HEK293T (cell line): Measurements from ENCODE around the gene SPOPL.

Experiments used
- CTCF ChIA-PET: fragments of 350-600 bp; formaldehyde crosslinking; extraction: SDS; loops from one replicate; lab custom pipeline; 2021; ENCODE audit warnings: antibody characterized with exemption, inconsistent platforms; lab: Yijun Ruan, JAX
- POLR2A ChIA-PET: fragments of 350-600 bp; formaldehyde crosslinking; extraction: SDS; loops from one replicate; lab custom pipeline; 2020; ENCODE audit warnings: antibody characterized with exemption, inconsistent platforms; lab: Yijun Ruan, JAX
- DNase-seq: peaks from one replicate; pipeline ENCODE4 v3.0.0; 2012; ENCODE audit warnings: mixed read lengths; ENCODE audit errors: extremely low spot score
- ARNT ChIP-seq: fragments of 450-650 bp; IDR thresholded peaks from 2 replicates; pipeline ENCODE4 v1.6.1; 2017; ENCODE audit warnings: mild to moderate bottlenecking
- BHLHE40 ChIP-seq: fragments of 450-650 bp; IDR thresholded peaks from 2 replicates; pipeline ENCODE4 v1.6.1; 2016; ENCODE audit warnings: mild to moderate bottlenecking, moderate library complexity, borderline replicate concordance
- CTBP1 ChIP-seq: fragments of 450-650 bp; IDR thresholded peaks from 2 replicates; pipeline ENCODE4 v1.6.1; 2016; ENCODE audit warnings: borderline replicate concordance
- ELF4 ChIP-seq: fragments of 450-650 bp; IDR thresholded peaks from 2 replicates; pipeline ENCODE4 v1.6.1; 2017; ENCODE audit warnings: antibody characterized with exemption
- FOXA1 ChIP-seq: fragments of 450-650 bp; IDR thresholded peaks from 2 replicates; pipeline ENCODE4 v1.6.1; 2016; ENCODE audit warnings: mild to moderate bottlenecking
- FOXK2 ChIP-seq: fragments of 450-650 bp; IDR thresholded peaks from 2 replicates; pipeline ENCODE4 v1.6.1; 2016; ENCODE audit warnings: mild to moderate bottlenecking
- FOXM1 ChIP-seq: fragments of 450-650 bp; IDR thresholded peaks from 2 replicates; pipeline ENCODE4 v1.6.1; 2017; ENCODE audit warnings: mild to moderate bottlenecking, borderline replicate concordance
- HDGF ChIP-seq: fragments of 450-650 bp; IDR thresholded peaks from 2 replicates; pipeline ENCODE4 v1.6.1; 2017; ENCODE audit warnings: antibody characterized with exemption, borderline replicate concordance
- L3MBTL2 ChIP-seq: fragments of 450-650 bp; conservative IDR thresholded peaks from 2 replicates; pipeline ENCODE4 v1.6.1; 2016; ENCODE audit warnings: mild to moderate bottlenecking
- LEF1 ChIP-seq: fragments of 450-650 bp; IDR thresholded peaks from 2 replicates; pipeline ENCODE4 v1.6.1; 2017; ENCODE audit warnings: mild to moderate bottlenecking, borderline replicate concordance
- NFRKB ChIP-seq: fragments of 450-650 bp; IDR thresholded peaks from 2 replicates; pipeline ENCODE4 v1.6.1; 2016; ENCODE audit warnings: mild to moderate bottlenecking, moderate library complexity
- SP1 ChIP-seq: fragments of 450-650 bp; IDR thresholded peaks from 2 replicates; pipeline ENCODE4 v1.6.1; 2017
- SUZ12 ChIP-seq: fragments of 450-650 bp; IDR thresholded peaks from 2 replicates; pipeline ENCODE4 v1.6.1; 2016; ENCODE audit warnings: mild to moderate bottlenecking
- TARDBP ChIP-seq: fragments of 450-650 bp; IDR thresholded peaks from 2 replicates; pipeline ENCODE4 v1.6.1; 2016
- ZNF384 ChIP-seq: fragments of 450-650 bp; IDR thresholded peaks from 2 replicates; pipeline ENCODE4 v1.6.1; 2016
- TF ChIP-seq, protein P1 (sequence below): fragments of 450-650 bp; IDR thresholded peaks from 2 replicates; pipeline ENCODE4 v1.6.1; 2016

SPOPL gene

DNA sequence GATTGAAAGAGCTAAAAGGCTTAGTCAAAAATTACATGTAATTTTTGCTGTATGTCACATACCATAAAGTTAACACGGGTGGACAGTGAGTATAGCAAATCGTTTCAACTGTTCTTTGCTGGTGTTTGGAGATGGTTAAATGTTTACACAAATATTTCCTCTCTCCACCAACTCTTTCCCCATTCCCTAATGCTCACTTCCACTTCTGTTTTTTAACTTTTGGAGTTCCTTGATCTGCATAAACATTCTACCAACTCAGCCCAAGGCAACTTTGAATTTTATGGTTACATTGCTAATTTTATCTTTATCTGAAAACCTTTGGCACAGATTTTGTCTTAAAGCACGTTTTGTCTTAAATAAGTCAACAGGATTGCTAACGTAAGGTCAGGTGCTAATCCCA is 1.9 kb upstream of the SPOPL start:
- ChIA-PET CTCF (no interaction called here), POLR2A (no interaction called here)
- no peak for DNase-seq
- TF ChIP-seq HDGF (no peak), ZNF384 (no peak), LEF1 (no peak), L3MBTL2 (no peak), SP1 (no peak), TARDBP (no peak)
- TF ChIP-seq, protein P1, sequence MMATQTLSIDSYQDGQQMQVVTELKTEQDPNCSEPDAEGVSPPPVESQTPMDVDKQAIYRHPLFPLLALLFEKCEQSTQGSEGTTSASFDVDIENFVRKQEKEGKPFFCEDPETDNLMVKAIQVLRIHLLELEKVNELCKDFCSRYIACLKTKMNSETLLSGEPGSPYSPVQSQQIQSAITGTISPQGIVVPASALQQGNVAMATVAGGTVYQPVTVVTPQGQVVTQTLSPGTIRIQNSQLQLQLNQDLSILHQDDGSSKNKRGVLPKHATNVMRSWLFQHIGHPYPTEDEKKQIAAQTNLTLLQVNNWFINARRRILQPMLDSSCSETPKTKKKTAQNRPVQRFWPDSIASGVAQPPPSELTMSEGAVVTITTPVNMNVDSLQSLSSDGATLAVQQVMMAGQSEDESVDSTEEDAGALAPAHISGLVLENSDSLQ: no peak

DNA sequence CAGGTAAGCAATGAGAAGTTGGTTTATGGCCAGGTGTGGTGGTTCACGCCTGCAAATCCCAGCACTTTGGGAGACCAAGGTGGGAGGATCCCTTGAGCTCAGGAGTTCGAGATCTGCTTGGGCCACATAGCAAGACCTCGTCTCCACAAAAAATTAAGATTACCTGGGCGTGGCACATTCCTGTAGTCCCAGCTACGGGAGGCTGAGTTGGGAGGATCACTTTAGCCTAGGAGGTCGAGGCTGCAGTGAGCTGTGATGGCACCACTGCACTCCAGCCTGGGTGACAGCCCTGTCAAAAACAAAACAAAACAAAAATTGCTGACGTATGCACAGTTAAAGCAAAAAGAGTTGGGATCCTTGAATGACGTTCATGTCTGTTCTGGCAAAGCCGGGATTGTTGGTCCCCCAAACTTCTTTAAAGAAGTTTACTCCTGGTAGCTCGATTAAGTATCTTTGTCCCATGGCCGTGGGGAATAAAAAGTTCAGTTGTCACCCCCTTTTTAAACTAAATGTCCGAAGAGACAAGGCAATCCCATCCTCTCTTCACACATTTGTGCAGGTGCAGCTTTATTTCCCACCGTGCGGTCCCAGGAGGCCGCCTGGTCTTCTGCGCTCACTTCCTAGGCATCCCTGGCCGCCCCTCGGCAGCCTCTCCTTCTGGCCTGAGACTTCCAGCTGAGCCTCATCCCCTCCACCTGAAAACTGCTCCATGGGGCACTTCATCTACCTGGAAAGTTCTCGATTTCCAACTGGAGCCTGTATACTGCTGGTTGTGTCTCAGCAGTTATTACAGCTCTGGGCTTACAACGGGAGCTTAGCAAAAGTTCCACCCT is 762 bp upstream of the SPOPL start:
- CTCF ChIA-PET: interaction anchor here (1.4 kb wide), 1 partner anchor 9 kb away, joined by 4 read pairs; no protein-coding TSS in a partner anchor
- TF ChIP-seq ELF4 (no peak), FOXM1 (no peak), SUZ12 (no peak), SP1 (no peak), FOXA1 (no peak), HDGF (no peak), FOXK2 (no peak), L3MBTL2 (no peak), TARDBP (no peak), CTBP1 (no peak), ARNT (no peak), LEF1 (no peak), NFRKB (no peak), BHLHE40 (no peak), ZNF384 (no peak)
- TF ChIP-seq, protein P1: no peak
- POLR2A ChIA-PET: interaction anchor here (0.6 to 1.5 kb wide), 10 partner anchors 9 to 487 kb away, joined by 3 to 7 read pairs (median 4); no protein-coding TSS in a partner anchor
- peak; percentile 17 for DNase-seq

DNA sequence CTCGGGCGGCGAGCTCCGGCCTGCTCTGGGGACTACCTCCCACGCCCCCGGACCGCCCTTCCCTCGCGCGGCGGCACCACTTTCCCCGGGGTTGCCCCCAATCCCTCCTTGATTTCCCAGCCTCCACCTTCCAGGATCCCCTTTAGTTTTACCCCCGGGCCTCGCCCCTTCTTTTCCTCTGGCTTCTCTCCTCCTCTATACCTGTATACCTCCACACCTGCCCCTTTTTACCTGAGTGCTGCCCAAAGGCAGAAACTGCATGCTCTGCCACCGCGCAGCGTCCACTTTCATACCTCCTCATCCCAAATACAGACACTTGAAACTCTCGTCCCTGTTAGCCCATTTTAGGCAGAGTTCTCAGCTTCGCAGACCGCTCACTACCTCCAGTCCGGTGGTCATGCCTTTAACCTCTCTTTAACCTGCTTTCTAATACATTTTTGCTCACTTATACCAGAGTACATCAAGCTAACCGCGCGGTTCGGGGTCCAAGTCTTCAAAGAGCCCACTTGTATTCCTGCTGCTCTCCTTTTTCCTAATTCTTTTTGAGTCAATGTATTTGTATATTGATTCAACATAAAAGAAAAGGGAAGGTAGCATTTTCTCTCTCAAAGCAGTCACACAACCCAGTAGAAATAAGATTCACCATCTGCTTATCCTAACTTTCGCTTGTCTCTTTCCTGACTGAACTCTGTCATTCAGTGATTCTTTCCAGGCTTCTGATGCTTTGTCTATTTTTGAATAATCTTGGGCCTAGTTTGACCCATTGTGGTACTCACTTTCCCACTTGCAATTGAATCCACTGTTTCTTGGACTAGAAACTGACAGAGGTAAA is 901 bp downstream of the SPOPL start:
- ChIA-PET CTCF (no interaction called here), POLR2A (interaction anchor here (0.9 kb wide), 1 partner anchor 269 kb away, joined by 3 read pairs; no protein-coding TSS in a partner anchor)
- peak; percentile 13 for DNase-seq
- TF ChIP-seq L3MBTL2: no peak
- TF ChIP-seq FOXA1: no peak
- no peak for TF ChIP-seq ZNF384
- no peak for TF ChIP-seq TARDBP
- no peak for TF ChIP-seq FOXM1
- TF ChIP-seq, protein P1: no peak
- no peak for TF ChIP-seq FOXK2
- TF ChIP-seq CTBP1: no peak
- no peak for TF ChIP-seq SUZ12
- TF ChIP-seq NFRKB: no peak
- no peak for TF ChIP-seq HDGF
- TF ChIP-seq LEF1: no peak

DNA sequence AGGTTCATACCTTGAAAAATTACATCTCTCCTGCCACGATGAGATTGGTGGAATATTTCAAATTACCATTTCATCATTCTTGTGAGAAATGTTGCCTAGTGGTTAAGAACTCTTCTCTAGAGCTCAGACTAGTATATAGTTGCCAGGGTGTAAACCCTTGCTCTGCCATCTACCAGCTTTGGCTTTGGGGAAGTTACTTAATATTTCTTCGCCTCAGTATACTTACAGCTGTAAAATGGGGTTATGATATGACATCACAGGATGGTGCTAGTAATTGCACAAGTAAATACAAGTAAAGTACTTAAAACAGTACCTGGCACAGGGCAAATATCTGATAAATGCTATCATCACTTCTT is 1.5 kb downstream of the SPOPL start:
- no peak for DNase-seq
- POLR2A ChIA-PET: interaction anchor here (0.9 kb wide), 1 partner anchor 268 kb away, joined by 3 read pairs; no protein-coding TSS in a partner anchor
- CTCF ChIA-PET: no interaction called here
- TF ChIP-seq ZNF384 (no peak), FOXA1 (no peak), TARDBP (no peak), L3MBTL2 (no peak), CTBP1 (no peak), ELF4 (no peak), LEF1 (no peak), BHLHE40 (no peak), FOXM1 (no peak), NFRKB (no peak), SP1 (no peak), ARNT (no peak), HDGF (no peak), SUZ12 (no peak), FOXK2 (no peak)
- TF ChIP-seq, protein P1: no peak

DNA sequence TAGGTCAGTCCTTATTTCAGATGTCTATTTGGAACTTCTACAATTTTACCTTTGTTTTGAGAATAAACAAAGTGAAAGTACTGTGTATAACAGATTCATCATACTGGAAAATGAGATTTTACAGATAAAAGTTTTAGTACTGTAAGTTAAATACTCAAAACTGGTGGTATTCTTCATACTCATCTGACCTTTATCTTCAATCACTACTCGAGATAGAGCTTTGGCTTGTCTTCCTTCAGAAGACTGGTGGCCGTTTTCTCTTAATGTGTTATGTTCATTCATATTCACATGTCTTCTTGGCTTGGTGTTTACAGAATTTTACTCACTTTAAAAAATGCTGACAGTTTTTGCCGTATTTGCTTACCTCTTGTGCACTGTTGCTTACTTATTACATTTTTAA is 2.1 kb downstream of the SPOPL start:
- DNase-seq: no peak
- TF ChIP-seq SP1 (no peak), FOXA1 (no peak), ARNT (no peak)
- ChIA-PET POLR2A (no interaction called here), CTCF (no interaction called here)
